Uterus (tissue), 4 donors: Measurements from ENCODE around the gene GALNT9. TPM values are rescaled to one million over a fixed set of nuclear protein-coding genes. Genes with fewer than 3 reads are reported as not detected.

Experiments used
- DNase-seq, 2 donors: peaks; one replicate each; pipeline ENCODE4 v3.0.0-alpha.2; 2019 to 2020
- H3K27ac ChIP-seq, 2 donors: fragments of 200-600 bp; sonication (generic); 1 replicate in 1 of 2; 2 replicates in 1 of 2; pipeline ENCODE4 v1.5.1; 2016 to 2018
- H3K27me3 ChIP-seq, 2 donors: fragments of 200-600 bp; sonication (generic); one replicate each; pipeline ENCODE4 v1.5.1; 2018 to 2019; ENCODE audit warnings: control low read depth in 1 of 2
- H3K36me3 ChIP-seq, 2 donors: fragments of 200-600 bp; sonication (generic); one replicate each; pipeline ENCODE4 v1.5.1; 2019; ENCODE audit warnings: control low read depth in 1 of 2
- H3K4me1 ChIP-seq, 2 donors: fragments of 200-600 bp; sonication (generic); one replicate each; pipeline ENCODE4 v1.5.1; 2018 to 2019; ENCODE audit warnings: control low read depth in 1 of 2
- H3K4me3 ChIP-seq, 2 donors: fragments of 200-600 bp; sonication (generic); 1 replicate in 1 of 2; 2 replicates in 1 of 2; pipeline ENCODE4 v1.5.1; 2018 to 2019; ENCODE audit warnings: mild to moderate bottlenecking in 1 of 2
- H3K9me3 ChIP-seq, 2 donors: fragments of 200-600 bp; sonication (generic); one replicate each; pipeline ENCODE4 v1.5.1; 2019; ENCODE audit warnings: control low read depth in 1 of 2
- CTCF ChIP-seq, 4 experiments: fragments of 200-600 bp in 2 of 4; fragments of 450-650 bp in 2 of 4; sonication (generic) in 2 of 4; IDR thresholded peaks; one replicate each; pipeline ENCODE4 v1.5.1; 2016 to 2019; ENCODE audit warnings: antibody characterized with exemption in 4 of 4, mild to moderate bottlenecking in 2 of 4, moderate library complexity in 1 of 4
- POLR2A ChIP-seq, 2 donors: fragments of 450-650 bp; IDR thresholded peaks; one replicate each; pipeline ENCODE4 v1.6.1; 2016; ENCODE audit warnings: antibody characterized with exemption in 2 of 2, mild to moderate bottlenecking in 1 of 2, moderate library complexity in 1 of 2
- intact Hi-C: fragments of 100-400 bp; cut with DNase I; formaldehyde crosslinking; loops from one replicate; pipeline ENCODE4 v1.15.1; 2023; ENCODE audit warnings: low total_unique reads
- total RNA-seq, 4 donors: library from RNA; depleted of rRNA in 3 of 4; stranded (reverse); fragments of >200 nt in 3 of 4; gene quantifications; one replicate each; pipeline versions ENCODE4 v1.1.0 to v1.2.4, GENCODE V29; 2014 to 2023
- donor health status: DM: yes; HTN: yes; CAD: no.

GALNT9 gene
- total RNA-seq, 4 donors from 2014 or later: 1.5 to 4.3 TPM; not detected in 2

GRCh38 chr12:132309596-132310086 lies 19.7 kb downstream of the GALNT9 start:
- Histone ChIP-seq H3K4me3 (no peak overlapping the region), H3K9me3 (peaks cover 0 to 7% of the 10 kb centered on the region in 2 donors), H3K27me3 (no peaks in the 10 kb centered on the region), H3K36me3 (no peaks in the 10 kb centered on the region), H3K27ac (no peak overlapping the region), H3K4me1 (no peaks in the 10 kb centered on the region)
- intact Hi-C loops: no loop called here
- TF ChIP-seq CTCF (IDR thresholded peaks at IDR 0.05): no peak
- TF ChIP-seq POLR2A (IDR thresholded peaks at IDR 0.05): no peak
- DNase-seq: no peak

- Histone ChIP-seq H3K36me3 (no peaks in the 10 kb centered on the region), H3K4me3 (no peak overlapping the region), H3K4me1 (no peaks in the 10 kb centered on the region), H3K27ac (no peak overlapping the region), H3K9me3 (peaks cover 0 to 7% of the 10 kb centered on the region in 2 donors), H3K27me3 (no peaks in the 10 kb centered on the region)
- DNase-seq: no peak
- intact Hi-C loops: no loop called here
- no peak for TF ChIP-seq CTCF (IDR thresholded peaks at IDR 0.05)
- TF ChIP-seq POLR2A (IDR thresholded peaks at IDR 0.05): no peak
Observed at GRCh38 chr12:132308853-132309595, 20.4 kb downstream of the GALNT9 start.

DNA sequence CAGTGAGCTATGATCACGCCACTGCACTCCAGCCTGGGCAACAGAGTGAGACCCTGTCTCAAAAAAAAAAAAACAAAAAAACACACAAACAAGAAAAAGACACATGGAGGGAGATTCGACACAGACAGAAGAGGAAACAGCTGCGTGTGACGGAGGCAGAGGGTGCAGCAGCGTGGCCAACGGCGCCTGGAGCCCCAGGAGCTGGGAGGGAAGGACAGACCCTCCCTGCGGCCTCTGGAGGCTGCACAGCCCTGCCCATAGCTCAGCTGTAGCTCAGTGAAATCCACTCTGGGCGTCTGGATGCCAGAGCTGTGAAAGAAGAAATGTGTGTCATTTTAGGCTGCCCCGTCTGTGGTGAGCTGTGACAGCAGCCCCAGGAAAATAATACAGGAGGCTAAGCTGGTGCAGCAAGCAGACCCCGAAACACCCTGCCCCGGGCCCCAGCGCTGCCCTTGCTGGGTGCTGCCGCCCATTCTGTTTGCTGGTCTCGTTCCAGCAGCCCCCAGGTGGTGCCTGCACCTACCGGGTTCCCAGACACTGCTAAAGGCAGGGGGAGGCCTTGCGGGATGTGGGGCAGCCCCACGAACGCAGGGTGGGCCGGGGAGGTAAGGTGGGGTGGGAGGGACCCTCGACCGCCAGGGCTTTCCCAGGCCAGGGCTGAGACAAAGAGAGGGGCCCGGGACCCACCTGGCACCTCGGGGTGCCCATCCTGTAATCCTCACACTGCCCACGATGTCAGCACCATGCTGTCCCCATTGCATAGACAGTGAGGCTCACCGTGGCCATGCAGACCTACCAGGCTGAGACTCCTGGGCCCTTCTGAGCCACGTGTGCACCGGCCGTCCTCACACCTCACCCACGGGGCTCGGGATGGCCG lies 21.2 kb downstream of the GALNT9 start:
- Histone ChIP-seq H3K4me3 (no peak overlapping the region), H3K4me1 (no peaks in the 10 kb centered on the region), H3K36me3 (no peaks in the 10 kb centered on the region), H3K27me3 (no peaks in the 10 kb centered on the region), H3K27ac (no peak overlapping the region), H3K9me3 (peaks cover 0 to 7% of the 10 kb centered on the region in 2 donors)
- TF ChIP-seq POLR2A (IDR thresholded peaks at IDR 0.05) (no peak), CTCF (IDR thresholded peaks at IDR 0.05) (no peak)
- no peak for DNase-seq
- intact Hi-C loops: no loop called here

- Histone ChIP-seq H3K27me3 (no peaks in the 10 kb centered on the region), H3K4me3 (no peak overlapping the region), H3K27ac (no peak overlapping the region), H3K36me3 (no peaks in the 10 kb centered on the region), H3K9me3 (peaks cover 0 to 7% of the 10 kb centered on the region in 2 donors), H3K4me1 (no peaks in the 10 kb centered on the region)
- intact Hi-C loops: no loop called here
- DNase-seq: no peak
- no peak for TF ChIP-seq POLR2A (IDR thresholded peaks at IDR 0.05)
- no peak for TF ChIP-seq CTCF (IDR thresholded peaks at IDR 0.05)
Observed at GRCh38 chr12:132306885-132307191, 22.6 kb downstream of the GALNT9 start.
